GM20000 (cell line): ENCODE measurements around the gene GABRB2.
A peak's percentile ranks its signal among the peaks of the same experiment; 100 is the strongest.

Source experiments
- DNase-seq: peaks from one replicate; pipeline ENCODE4 v3.0.0; 2012; ENCODE audit warnings: low spot score
- CTCF ChIP-seq: IDR thresholded peaks from 2 replicates; pipeline ENCODE4 v1.5.1; 2012; ENCODE audit warnings: mild to moderate bottlenecking, control low read depth; ENCODE audit errors: extremely low read depth, missing control alignments

The GABRB2 gene

DNA sequence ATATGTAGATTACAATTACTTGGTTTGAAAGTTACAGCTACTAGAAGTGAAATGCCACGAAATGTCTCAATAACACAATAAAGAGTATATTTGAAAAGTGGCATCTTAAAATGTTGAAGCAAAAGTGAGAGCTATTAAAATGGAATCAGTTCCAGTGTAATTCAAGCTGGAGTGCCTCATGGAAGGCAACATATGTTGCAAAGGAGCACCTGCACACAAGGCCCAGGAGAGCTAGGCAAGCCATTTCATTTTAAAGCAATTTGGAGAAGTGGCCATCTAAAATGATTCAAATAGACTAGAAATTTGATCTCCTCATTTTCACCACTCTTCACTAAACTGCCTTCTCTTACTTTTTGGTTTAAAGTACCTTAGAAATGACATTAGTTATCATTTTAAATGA is 167.8 kb downstream of the GABRB2 start:
- TF ChIP-seq CTCF, result no peak
- DNase-seq, result no peak

DNA sequence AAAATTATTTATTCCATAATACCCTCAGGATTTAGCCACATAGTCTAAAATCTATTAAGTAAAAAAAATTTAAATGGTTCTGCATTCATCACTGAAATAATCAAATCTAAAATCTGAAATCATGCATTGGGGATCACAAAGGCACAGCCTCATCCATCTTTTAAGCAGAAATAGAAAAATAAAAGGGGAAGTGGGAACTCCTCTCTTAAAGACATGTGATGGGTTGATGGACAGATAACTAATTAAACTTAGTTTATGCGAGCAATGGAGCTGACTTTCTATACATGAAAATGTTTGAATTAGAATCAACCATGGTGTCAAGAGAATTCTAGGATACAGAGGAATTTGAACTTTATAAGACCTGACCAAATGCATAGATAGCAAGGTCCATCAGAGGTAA is 170.5 kb downstream of the GABRB2 start:
- TF ChIP-seq CTCF, result no peak
- no peak for DNase-seq

- no peak for DNase-seq
- TF ChIP-seq CTCF, result no peak
These were observed 173.2 kb downstream of the GABRB2 start for GRCh38 chr5:161373345-161373707.

DNA sequence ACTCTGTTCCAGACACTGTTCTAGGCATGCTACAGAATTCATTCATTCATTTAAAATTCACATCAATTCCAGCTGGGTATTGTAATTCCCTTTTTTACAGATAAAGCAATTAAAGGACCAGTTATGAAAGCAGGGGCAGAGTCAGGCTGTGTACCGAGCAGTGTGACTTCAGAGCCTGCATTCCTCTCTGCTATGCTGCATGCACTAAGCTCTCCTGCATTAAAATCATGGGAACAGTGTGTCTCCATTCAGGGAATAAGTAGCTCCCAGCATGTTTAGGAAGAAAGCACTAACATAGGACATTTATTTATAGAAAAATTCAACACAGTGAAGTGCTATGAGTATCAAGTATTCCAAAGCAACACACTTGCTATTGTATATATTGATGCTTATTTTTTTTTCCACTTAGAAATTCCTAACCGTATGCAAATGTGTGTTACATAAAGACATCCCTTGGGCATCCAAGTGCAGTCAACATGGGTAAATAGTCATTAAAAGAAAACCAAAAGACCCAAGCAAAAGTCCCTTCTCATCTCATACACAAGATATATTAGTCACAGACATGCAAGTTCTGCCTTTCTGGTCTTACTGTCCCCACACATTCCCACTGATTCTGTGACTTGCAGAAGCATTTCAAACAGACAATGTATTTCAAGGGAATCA is 173.7 kb downstream of the GABRB2 start:
- peak; percentile 12 for DNase-seq
- no peak for TF ChIP-seq CTCF

DNA sequence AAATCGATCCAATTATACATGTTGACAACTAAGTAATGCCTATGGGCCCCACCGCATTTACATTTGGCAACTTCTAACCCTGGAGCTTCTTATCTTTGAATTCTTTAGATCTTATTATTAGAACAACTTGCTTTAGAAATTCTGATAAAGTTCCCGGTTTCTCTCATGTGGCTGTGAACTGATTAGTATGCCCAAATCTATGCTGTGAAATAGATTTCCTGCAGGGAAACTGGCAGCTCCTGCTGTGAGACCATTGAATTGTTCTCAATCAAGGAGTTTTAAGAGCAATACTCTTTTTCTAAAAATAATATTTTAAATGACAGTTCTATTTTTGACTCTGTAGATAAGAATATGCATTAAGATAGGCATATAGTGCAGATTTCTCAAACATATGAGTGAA is 177.5 kb downstream of the GABRB2 start:
- DNase-seq, result no peak
- TF ChIP-seq CTCF, result no peak

DNA sequence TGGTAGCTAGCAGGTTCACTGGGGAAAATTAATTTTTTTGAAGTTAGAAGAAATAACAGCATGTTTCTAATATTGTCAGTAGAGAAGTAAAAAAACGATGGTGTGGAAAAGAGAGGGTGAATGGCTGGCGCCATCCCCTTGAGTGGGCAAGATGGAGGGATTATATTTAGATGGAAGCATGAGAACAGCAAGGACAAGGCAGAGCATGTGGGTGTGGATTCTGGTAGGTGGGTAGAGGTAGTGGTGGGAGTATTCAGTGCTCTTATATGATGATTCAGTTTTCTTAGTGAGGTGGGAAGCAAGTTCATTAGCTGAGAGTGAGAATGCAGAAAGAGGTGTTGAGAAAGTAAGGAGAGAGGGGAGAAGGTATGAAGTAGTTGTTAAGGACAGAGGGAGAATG is 188.1 kb downstream of the GABRB2 start:
- DNase-seq, result no peak
- no peak for TF ChIP-seq CTCF

DNA sequence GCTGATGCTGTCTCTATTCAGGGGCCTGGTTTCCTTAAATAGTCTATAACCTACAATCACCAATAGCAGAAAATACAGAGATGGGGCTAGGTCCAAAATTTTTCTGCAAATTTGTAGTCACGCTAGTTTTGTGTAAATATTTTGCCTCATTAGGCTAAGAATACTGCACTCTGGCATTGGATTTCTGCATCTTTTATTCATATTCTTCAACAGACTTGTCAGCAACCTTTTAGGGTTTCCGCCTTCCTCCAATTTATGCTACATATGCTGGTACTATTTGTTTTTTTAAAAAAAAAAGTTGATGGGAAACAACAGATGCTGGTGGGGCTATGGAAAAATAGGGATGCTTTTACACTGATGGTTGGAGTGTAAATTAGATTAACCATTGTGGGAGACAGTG is 202.3 kb downstream of the GABRB2 start:
- DNase-seq, result no peak
- TF ChIP-seq CTCF, result no peak
